GM19099 (cell line): ENCODE data around the gene ALK.

Experiments used
- POLR2A ChIP-seq: IDR thresholded peaks from 3 replicates; pipeline ENCODE4 v1.6.1; 2011; ENCODE audit warnings: low read depth; ENCODE audit not compliant: insufficient read length; ENCODE audit errors: extremely low read depth

Gene ALK

DNA sequence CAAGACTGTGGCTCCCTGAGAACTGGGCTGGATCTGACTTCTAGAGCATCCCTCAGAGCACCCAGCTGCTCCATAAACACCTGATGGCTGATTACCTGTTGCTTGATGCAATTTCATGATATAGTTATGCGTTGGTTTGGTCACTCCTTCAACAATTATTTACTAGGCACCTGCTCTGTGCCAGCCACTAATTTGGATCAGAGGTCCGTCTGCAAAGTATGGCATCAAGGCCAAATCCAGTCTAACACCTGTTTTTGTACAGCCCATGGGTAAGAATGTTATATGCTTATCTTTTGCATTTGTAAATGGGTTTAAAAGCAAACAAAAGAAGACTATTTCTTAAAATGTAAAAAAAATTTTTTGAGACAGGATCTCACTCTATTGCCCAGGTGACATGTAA lies 348.2 kb downstream of the ALK start:
- TF ChIP-seq POLR2A, result no peak

DNA sequence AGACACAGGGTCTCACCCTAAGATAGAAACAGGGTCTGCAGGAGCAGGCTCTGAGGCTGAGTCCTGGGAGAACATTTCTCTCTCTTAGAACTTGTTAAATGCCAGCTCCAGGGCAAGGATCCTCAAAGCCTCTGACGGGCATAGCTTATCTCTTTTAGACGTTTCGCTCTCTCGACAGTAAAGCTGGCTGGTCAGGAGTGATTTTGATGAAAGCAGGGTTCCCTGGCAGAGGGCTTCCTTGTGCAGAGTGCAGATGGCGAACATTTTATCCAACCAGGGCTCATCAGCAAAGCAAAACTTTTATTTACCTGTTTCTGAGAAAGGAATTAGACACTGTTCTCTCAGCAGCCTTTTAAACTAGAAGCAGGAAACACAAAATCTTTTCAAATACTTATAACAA lies 350.8 kb downstream of the ALK start:
- TF ChIP-seq POLR2A, result no peak

DNA sequence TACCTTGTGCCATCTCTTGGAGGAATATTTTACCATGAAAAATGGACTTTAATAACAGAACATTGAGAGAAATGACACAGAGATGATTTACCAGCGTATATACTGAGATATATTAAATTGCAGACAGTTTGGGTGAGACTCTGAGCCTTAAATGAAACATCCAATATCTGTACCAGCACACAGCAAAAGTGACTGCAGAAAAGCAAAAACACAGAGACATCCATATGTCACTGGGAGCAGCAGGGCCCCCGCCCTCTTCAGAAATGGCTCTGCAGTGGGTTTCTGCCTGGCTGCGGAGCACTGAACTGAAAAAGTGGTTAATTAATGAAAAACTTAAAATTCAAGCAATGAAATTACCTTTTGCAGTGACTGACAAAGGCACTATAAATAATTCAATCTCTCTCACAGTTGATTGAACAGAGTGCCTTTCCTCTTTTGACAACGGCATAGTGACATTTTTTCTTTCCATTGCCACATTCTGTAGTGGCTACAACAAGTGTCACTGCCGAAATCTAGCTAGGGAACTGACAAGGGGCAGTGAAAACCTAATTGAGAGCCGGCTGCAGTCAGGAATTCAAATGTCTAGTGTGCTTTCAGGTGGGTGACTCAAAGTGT lies 353.4 kb downstream of the ALK start:
- TF ChIP-seq POLR2A, result no peak

DNA sequence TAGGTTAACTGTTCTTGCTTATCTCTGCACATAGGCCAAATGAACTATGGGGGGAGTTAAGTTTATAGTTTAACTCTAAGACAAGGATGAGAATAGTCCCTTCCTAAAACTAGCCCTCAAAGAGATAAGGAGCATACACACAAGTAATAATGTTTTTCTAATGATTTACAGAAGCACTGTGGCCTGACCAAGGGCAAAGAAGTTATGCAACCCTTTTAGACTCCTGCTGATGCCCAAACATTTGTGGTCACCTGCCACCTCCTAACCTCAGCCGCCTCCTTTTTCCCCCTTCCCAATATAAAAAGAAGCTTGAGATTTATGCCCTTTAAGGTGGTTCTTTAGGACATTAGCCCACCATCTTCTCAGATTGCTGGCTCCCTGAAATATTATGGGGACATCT lies 357.7 kb downstream of the ALK start:
- TF ChIP-seq POLR2A, result no peak

DNA sequence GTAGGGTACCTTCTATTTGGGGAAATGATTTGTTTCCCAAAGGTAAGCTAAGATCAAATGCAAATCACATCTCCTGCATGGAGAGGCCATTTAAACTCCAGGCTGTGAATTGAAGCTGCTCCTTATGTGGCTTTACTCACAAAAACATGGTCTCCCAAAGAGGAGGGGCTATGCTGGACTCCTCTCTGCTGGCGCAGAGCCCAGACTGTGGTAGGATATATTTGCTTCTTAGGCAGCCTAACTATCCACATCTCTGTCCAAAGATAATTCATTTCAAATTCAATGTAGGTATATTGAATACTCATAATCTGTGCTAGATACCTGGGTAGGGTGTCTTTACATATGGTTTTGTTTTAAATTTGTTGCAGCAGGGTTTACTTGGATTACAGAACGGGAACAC lies 358.5 kb downstream of the ALK start:
- TF ChIP-seq POLR2A, result no peak

DNA sequence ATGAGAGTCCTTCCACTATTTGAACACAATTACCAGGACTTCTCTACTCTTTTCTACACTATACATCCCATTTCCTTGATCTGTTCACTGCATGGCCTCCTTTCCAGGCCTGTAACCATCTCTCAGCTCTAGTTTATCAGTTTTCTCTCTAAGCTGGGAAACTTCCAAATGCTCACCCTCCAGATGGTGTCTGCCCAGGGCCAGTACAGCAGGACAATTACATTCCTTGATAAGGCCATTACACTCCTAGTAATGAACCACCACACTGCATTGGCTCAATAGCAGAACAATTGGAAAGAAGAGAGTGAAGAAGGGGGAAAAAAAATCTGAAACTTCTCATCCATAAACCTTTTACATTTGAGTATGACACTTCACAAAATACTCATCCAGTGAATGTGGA lies 359.1 kb downstream of the ALK start:
- TF ChIP-seq POLR2A, result no peak

DNA sequence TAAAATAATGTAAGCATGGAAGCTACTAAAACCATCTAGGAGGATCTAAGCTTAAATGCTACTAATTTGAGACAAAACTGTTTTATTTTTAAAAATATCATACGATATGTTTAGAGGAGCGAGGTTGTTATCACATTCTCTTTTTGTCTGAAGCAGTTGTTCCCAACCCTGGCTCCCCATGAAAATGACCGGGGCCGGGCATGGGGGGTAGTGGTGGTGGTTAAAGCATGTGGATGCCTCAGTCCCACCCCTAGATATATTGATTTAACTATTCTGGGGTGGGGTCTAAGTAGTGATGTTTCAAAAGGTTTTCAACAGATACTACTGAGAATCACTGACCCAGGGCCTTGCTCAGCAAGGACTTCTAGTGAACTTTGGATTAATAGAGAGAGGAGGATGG lies 359.8 kb downstream of the ALK start:
- no peak for TF ChIP-seq POLR2A

DNA sequence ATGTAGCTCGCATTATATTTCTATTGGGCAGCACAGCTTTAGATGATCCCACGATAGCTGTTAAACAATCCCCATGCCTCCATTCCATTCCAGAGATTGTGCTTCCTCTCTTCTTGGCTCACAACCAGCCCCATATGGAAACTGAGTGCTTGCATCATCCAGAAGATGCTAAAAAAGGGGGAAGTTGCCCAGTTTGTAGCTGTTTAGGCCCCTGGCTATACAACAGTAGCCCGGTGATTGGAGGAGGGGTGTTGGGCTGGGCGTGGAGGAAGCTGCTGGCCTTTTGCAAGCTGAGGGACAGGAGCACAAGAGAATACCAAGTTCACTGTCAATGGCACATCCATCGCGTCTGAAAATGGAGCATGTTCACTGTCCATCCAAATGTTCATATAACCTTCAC lies 360.2 kb downstream of the ALK start:
- no peak for TF ChIP-seq POLR2A

DNA sequence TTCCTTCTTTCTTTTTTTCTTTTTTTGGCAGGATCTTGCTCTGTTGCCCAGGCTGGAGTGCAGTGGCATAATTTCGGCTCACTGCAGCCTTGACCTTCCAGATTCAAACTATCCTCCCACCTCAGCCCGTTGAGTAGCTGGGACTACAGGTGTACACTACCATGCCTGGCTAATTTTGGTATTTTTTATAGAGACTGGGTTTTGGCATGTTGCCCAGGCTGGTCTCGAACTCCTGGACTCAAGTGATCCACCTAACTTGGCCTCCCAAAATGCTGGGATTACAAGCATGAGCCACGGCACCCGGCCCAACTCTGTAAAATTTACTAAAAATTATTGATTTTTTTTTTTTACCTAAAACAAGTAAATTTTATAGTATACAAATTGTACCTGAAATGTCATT lies 360.8 kb downstream of the ALK start:
- no peak for TF ChIP-seq POLR2A

DNA sequence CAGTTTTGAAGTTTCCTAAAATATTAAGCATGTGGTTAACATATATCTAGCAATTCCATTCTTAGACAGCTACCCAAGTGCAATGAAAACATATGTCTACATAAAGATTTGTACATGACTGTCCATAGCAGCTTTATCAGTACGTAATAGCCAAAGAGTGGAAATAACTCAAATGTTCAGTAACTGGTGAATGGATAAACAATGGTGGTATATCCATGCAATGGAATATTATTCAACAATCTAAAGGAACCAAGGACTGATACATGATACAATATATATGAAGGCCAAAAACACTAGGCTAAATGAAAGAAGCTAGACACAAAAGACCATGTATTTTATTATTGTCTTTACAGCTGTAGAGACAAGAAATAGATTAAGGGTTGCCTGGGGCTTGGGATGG lies 361.4 kb downstream of the ALK start:
- no peak for TF ChIP-seq POLR2A

DNA sequence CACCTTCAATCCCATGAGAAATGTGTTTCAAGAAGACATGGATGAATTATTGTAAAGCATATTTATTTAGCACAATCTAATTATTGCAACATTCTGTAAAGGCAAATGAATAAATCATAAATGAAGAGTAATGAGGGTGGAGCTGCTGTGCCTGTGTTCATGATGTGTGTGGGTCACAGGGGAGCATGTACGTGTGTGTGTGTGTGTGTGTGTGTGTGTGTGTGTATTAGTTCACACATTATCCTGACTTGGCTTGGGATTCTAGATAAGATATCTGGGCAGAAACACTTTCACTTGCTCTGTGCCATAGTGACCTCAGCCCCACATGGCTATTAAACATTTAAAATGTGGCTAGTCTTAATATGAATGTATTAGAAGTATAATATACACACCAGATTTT lies 361.8 kb downstream of the ALK start:
- TF ChIP-seq POLR2A, result no peak

DNA sequence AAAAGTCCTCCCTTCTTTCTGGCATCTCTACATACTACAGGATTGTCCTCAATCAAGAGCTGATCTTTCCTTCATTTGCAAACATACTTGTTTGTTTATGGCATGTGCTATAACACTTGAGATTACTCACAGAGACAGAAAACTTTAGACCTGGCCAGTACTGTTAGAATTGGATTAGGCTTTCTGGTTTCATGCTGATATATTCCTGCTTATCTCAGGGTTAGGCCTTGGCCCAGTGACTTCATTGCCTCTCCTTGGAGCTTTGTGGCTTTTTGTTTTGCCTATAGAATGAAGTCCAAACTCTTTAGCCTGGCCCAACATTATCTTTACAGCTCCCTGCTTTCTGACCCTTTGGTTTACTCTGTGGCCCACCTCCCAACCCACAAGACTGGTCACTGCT lies 363.3 kb downstream of the ALK start:
- TF ChIP-seq POLR2A, result no peak

DNA sequence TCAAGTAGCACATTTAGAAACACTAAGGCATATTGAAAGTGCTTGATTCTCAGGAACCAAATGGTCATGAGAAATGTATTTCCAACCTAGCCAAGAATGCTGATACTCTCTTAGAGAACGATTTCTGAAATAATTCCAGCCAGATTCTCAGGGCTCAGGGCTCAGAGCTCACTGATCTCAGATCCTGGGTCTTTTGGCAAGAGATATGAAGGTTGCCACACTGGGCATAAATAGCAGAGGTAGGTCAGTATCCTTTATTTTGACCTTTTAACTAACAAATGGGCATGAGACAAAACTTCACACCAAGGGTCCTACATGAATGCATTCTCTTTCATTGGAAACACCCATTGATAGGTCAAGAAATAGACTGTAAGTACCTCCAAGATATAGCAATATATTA lies 364.1 kb downstream of the ALK start:
- TF ChIP-seq POLR2A, result no peak

DNA sequence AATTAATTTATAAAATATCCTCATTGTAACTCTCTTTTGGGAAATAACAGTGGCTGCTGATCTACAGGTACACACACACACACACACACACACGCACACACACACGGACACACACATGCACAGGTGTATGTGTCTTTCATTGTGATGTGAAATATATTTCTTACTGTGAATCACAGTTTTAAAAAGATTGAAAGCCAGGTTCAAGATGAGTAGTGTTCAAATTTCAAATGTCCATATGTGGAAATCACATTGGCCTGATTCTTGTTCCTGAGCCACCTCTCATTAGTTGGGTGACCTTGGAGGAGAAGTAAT lies 372.4 kb downstream of the ALK start:
- no peak for TF ChIP-seq POLR2A

DNA sequence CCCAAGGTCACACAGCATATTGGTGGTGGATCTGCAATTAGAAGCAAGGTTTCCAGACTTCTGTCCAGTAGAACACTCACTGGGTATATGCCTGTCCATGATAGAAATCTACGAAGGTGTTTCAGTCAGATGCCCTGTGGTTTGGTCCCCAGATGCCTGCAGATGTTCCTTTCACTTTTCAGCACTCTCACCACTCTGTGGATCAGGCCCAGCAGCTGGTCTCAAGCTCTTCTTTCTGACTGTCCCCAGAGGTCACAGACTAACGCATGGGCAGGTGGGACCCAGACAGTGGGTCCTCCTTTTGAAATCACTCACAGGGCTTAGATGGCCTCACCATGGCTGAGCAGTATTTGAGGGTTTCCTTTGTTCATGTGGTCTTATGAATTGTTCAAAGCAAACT lies 376.5 kb downstream of the ALK start:
- no peak for TF ChIP-seq POLR2A

DNA sequence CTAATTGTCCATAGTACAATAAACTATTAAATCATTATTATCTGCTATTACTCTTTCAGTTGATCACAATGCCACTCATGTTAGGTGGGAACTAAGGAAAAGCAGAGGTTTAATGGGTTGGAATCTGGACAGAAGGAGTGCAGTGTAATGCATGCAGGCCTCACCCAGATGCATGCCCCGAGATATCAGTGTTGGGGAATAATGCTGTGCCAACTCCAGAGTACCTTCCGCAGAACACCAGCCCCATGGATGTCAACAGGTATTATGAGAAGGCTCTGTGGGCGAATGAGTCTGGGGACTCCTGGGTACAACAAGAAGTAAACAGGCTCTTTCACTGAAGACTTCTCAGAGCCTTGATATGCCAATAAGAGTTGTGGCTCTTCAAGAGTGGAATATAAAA lies 377.4 kb downstream of the ALK start:
- no peak for TF ChIP-seq POLR2A

DNA sequence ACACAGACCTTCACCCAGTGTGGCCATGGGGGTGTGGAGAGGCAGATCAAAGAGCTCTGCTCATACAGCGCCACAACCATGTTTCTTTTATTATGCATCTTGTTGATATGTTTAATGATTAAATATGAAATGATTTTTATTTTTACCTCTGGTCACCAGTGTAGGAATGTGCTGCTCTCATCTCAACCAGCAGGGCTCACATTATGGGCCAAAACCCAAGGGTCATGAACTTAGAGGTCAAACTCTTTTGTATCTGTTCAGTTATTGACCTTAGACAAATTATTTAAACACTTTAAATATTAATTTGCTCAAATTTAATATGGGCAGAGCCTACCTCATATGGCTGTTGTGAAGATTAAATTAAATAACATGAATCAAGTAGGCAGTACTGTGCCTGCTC lies 386.2 kb downstream of the ALK start:
- no peak for TF ChIP-seq POLR2A

DNA sequence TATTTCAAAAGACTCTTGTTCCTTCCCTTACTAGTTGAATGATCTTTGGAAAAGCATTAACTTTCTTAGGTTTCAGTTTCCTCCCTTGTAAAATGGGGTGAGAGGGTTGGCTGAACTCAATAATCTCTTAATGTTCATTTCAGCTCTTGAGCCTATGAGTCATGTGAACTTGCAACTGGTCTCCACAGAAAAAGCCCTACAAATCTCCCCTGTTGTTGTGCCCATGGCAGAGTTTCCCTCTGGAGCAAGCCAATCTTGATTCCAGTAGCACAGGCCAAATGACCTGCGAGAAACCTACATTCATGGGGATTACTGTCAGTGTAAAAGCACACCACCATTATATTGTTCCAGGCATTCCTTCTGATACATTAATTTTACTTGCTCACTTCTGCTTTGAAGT lies 388.9 kb downstream of the ALK start:
- no peak for TF ChIP-seq POLR2A
